HEK293 (cell line): Measurements from ENCODE around the gene NMT2.

Experiments
- CTCF ChIA-PET: fragments of 350-600 bp; formaldehyde crosslinking; extraction: SDS; loops from one replicate; lab custom pipeline; 2021; ENCODE audit warnings: antibody characterized with exemption; lab: Yijun Ruan, JAX
- POLR2A ChIA-PET: fragments of 300-600 bp; formaldehyde crosslinking; extraction: SDS; loops from one replicate; lab custom pipeline; 2020; ENCODE audit warnings: antibody characterized with exemption, inconsistent platforms; lab: Yijun Ruan, JAX
- H3K27ac ChIP-seq: fragments of 200-500 bp; sonication (Bioruptor generic); 2 replicates; pipeline ENCODE4 v1.5.1; 2014; ENCODE audit warnings: low read depth, low read length, control low read depth, inconsistent platforms; ENCODE audit errors: extremely low read depth
- H3K36me3 ChIP-seq, 2 experiments: fragments of 200-500 bp in 1 of 2; sonication (Bioruptor generic) in 1 of 2; 1 replicate in 1 of 2; 2 replicates in 1 of 2; pipeline ENCODE4 v1.5.1; 2014 to 2017; ENCODE audit warnings: inconsistent platforms in 2 of 2, low read length in 2 of 2; ENCODE audit not compliant: control insufficient read depth in 2 of 2, insufficient read depth in 1 of 2
- H3K4me1 ChIP-seq: fragments of 200-500 bp; sonication (Bioruptor generic); 2 replicates; pipeline ENCODE4 v1.5.1; 2014; ENCODE audit warnings: mild to moderate bottlenecking, low read length, inconsistent platforms; ENCODE audit not compliant: control insufficient read depth, insufficient read depth
- H3K4me3 ChIP-seq: 2 replicates; pipeline ENCODE4 v1.5.1; 2011; ENCODE audit warnings: low read depth, mild to moderate bottlenecking, control low read depth, low read length, moderate library complexity
- H3K9me3 ChIP-seq: fragments of 200-500 bp; sonication (Bioruptor generic); 2 replicates; pipeline ENCODE4 v1.5.1; 2014; ENCODE audit warnings: low read depth, low read length, inconsistent platforms; ENCODE audit not compliant: control insufficient read depth, insufficient read depth
- BCL11B ChIP-seq: fragments of 450-650 bp; formaldehyde crosslinking; IDR thresholded peaks from 2 replicates; pipeline ENCODE4 v1.5.1; 2016; ENCODE audit warnings: low read depth, missing biosample characterization, missing genetic modification characterization
- FEZF1 ChIP-seq: fragments of 450-650 bp; formaldehyde crosslinking; IDR thresholded peaks from 2 replicates; pipeline ENCODE4 v1.5.1; 2016; ENCODE audit warnings: missing biosample characterization, missing genetic modification characterization
- GLIS2 ChIP-seq: fragments of 450-650 bp; formaldehyde crosslinking; IDR thresholded peaks from 2 replicates; pipeline ENCODE4 v1.5.1; 2016; ENCODE audit warnings: missing biosample characterization, missing genetic modification characterization
- OSR2 ChIP-seq: fragments of 450-650 bp; formaldehyde crosslinking; IDR thresholded peaks from 2 replicates; pipeline ENCODE4 v1.5.1; 2016; ENCODE audit warnings: missing biosample characterization, missing genetic modification characterization
- OVOL3 ChIP-seq: fragments of 450-650 bp; formaldehyde crosslinking; IDR thresholded peaks from 2 replicates; pipeline ENCODE4 v1.5.1; 2016; ENCODE audit warnings: missing biosample characterization, missing genetic modification characterization
- PRDM4 ChIP-seq: fragments of 450-650 bp; formaldehyde crosslinking; IDR thresholded peaks from 2 replicates; pipeline ENCODE4 v1.5.1; 2017; ENCODE audit warnings: missing biosample characterization, missing genetic modification characterization
- PRDM6 ChIP-seq: fragments of 450-650 bp; formaldehyde crosslinking; IDR thresholded peaks from 2 replicates; pipeline ENCODE4 v1.5.1; 2017; ENCODE audit warnings: missing biosample characterization, missing genetic modification characterization
- SCRT1 ChIP-seq: fragments of 450-650 bp; formaldehyde crosslinking; IDR thresholded peaks from 2 replicates; pipeline ENCODE4 v1.5.1; 2016; ENCODE audit warnings: missing biosample characterization, missing genetic modification characterization, borderline replicate concordance
- ZBTB48 ChIP-seq: fragments of 450-650 bp; formaldehyde crosslinking; IDR thresholded peaks from 2 replicates; pipeline ENCODE4 v1.5.1; 2016; ENCODE audit warnings: missing biosample characterization, missing genetic modification characterization
- ZBTB6 ChIP-seq: fragments of 450-650 bp; formaldehyde crosslinking; IDR thresholded peaks from 2 replicates; pipeline ENCODE4 v1.5.1; 2017; ENCODE audit warnings: missing biosample characterization, missing genetic modification characterization
- ZBTB8A ChIP-seq: fragments of 450-650 bp; formaldehyde crosslinking; IDR thresholded peaks from 2 replicates; pipeline ENCODE4 v1.5.1; 2016; ENCODE audit warnings: missing biosample characterization, missing genetic modification characterization
- ZNF121 ChIP-seq: fragments of 450-650 bp; formaldehyde crosslinking; IDR thresholded peaks from 2 replicates; pipeline ENCODE4 v1.5.1; 2016; ENCODE audit warnings: missing biosample characterization, missing genetic modification characterization
- ZNF18 ChIP-seq: fragments of 450-650 bp; formaldehyde crosslinking; IDR thresholded peaks from 2 replicates; pipeline ENCODE4 v1.5.1; 2016; ENCODE audit warnings: missing biosample characterization, missing genetic modification characterization
- ZNF248 ChIP-seq: fragments of 450-650 bp; formaldehyde crosslinking; IDR thresholded peaks from 2 replicates; pipeline ENCODE4 v1.5.1; 2017; ENCODE audit warnings: missing biosample characterization, missing genetic modification characterization
- ZNF280C ChIP-seq: fragments of 450-650 bp; formaldehyde crosslinking; IDR thresholded peaks from 2 replicates; pipeline ENCODE4 v1.5.1; 2016; ENCODE audit warnings: missing biosample characterization, missing genetic modification characterization
- ZNF311 ChIP-seq: fragments of 450-650 bp; formaldehyde crosslinking; IDR thresholded peaks from 2 replicates; pipeline ENCODE4 v1.5.1; 2017; ENCODE audit warnings: missing biosample characterization, missing genetic modification characterization, borderline replicate concordance
- ZNF529 ChIP-seq: fragments of 450-650 bp; formaldehyde crosslinking; IDR thresholded peaks from 2 replicates; pipeline ENCODE4 v1.5.1; 2017; ENCODE audit warnings: missing genetic modification characterization, missing biosample characterization; ENCODE audit not compliant: insufficient replicate concordance
- ZNF596 ChIP-seq: fragments of 450-650 bp; IDR thresholded peaks from 2 replicates; pipeline ENCODE4 v1.5.0; 2018; ENCODE audit warnings: missing biosample characterization, mild to moderate bottlenecking, missing genetic modification characterization, moderate library complexity
- ZNF610 ChIP-seq: fragments of 450-650 bp; formaldehyde crosslinking; IDR thresholded peaks from 2 replicates; pipeline ENCODE4 v1.5.1; 2016; ENCODE audit warnings: missing biosample characterization, missing genetic modification characterization, borderline replicate concordance
- ZNF843 ChIP-seq: fragments of 450-650 bp; formaldehyde crosslinking; IDR thresholded peaks from 2 replicates; pipeline ENCODE4 v1.5.1; 2016; ENCODE audit warnings: missing biosample characterization, missing genetic modification characterization
- ZXDB ChIP-seq: fragments of 450-650 bp; formaldehyde crosslinking; IDR thresholded peaks from 2 replicates; pipeline ENCODE4 v1.5.1; 2016; ENCODE audit warnings: missing biosample characterization, missing genetic modification characterization

The NMT2 gene

GRCh38 chr10:15103513-15103912, 65.0 kb downstream of the NMT2 start:
- ChIA-PET CTCF (interaction anchor here (0.6 to 1.1 kb wide), 3 partner anchors 48 to 132 kb away, joined by 3 to 4 read pairs (median 3); no protein-coding TSS in a partner anchor), POLR2A (interaction anchor here (0.9 kb wide), 1 partner anchor 65 kb away, joined by 3 read pairs; the partner anchor contains the start of gene NMT2)
- TF ChIP-seq ZBTB48 (tag by site-specific recombination) (no peak), BCL11B (tag by site-specific recombination) (no peak)

GRCh38 chr10:15099886-15100285, 68.6 kb downstream of the NMT2 start:
- TF ChIP-seq ZNF18 (tag by site-specific recombination): no peak
- TF ChIP-seq ZBTB6 (tag by site-specific recombination): peak; percentile 16; the same call in 1 of the 2 replicates
- no peak for TF ChIP-seq ZNF248 (tag by site-specific recombination)
- no peak for TF ChIP-seq ZNF610 (tag by site-specific recombination)
- TF ChIP-seq PRDM4 (tag by site-specific recombination): peak; percentile 51
- TF ChIP-seq ZNF280C (tag by site-specific recombination): no peak
- peak; percentile 76 for TF ChIP-seq ZXDB
- TF ChIP-seq BCL11B (tag by site-specific recombination): 0 out of 2 replicates have a peak, but pooled peaks have one; percentile 29
- no peak for TF ChIP-seq ZNF529 (tag by site-specific recombination)
- TF ChIP-seq ZNF843 (tag by site-specific recombination): peak; percentile 77
- peak; percentile 22; the same call in 1 of the 2 replicates for TF ChIP-seq OSR2 (tag by site-specific recombination)
- no peak for TF ChIP-seq GLIS2 (tag by site-specific recombination)
- TF ChIP-seq ZBTB8A (tag by site-specific recombination): peak; percentile 36
- TF ChIP-seq PRDM6 (tag by site-specific recombination): peak; percentile 94
- peak; percentile 81 for TF ChIP-seq ZNF596 (tag by site-specific recombination)
- 0 out of 2 replicates have a peak, but pooled peaks have one; percentile 58 for TF ChIP-seq OVOL3 (tag by site-specific recombination)
- no peak for TF ChIP-seq ZNF121 (tag by site-specific recombination)
- peak; percentile 63; the same call in 1 of the 2 replicates for TF ChIP-seq SCRT1 (tag by site-specific recombination)
- no peak for TF ChIP-seq ZNF311 (tag by site-specific recombination)
- peak; percentile 87 for TF ChIP-seq FEZF1 (tag by site-specific recombination)
- TF ChIP-seq, all 188 proteins: peak for 12
- Histone ChIP-seq H3K27ac (peak overlapping the region; percentile 46), H3K9me3 (no peaks in the 10 kb centered on the region), H3K36me3 (peaks cover 31 to 45% of the 10 kb centered on the region in 2 experiments), H3K4me3 (no peak overlapping the region), H3K4me1 (peaks cover 8% of the 10 kb centered on the region)
- POLR2A ChIA-PET: interaction anchor here (1.9 kb wide), 1 partner anchor 140 kb away, joined by 5 read pairs; the partner anchor contains the start of gene MEIG1
- CTCF ChIA-PET: interaction anchor here (0.6 kb wide), 2 partner anchors 220 to 1043 kb away, joined by 3 to 4 read pairs; no protein-coding TSS in a partner anchor

More at GRCh38 chr10:15103513-15103912, 65.0 kb downstream of the NMT2 start:
- H3K36me3 ChIP-seq: peaks cover 39 to 72% of the 10 kb centered on the region in 2 experiments
- no peak overlapping the region for H3K4me3 ChIP-seq
- H3K4me1 ChIP-seq: peaks cover 8% of the 10 kb centered on the region
- H3K9me3 ChIP-seq: no peaks in the 10 kb centered on the region
- no peak overlapping the region for H3K27ac ChIP-seq
